ENCODE measurements around the gene CAPN14.

GRCh38 chr2:31134480-31134879 is 82.8 kb downstream of the CAPN14 start:
- TF ChIP-seq POLR2A (IDR thresholded peaks at IDR 0.05): no peak
- TF ChIP-seq CTCF (IDR thresholded peaks at IDR 0.05): no peak

Data from uterus (tissue), 2 donors.